ENCODE measurements around the gene GPER1.
A peak's percentile ranks its signal among the peaks of the same experiment; 100 is the strongest.

Gene GPER1

GRCh38 chr7:1043552-1044188 lies 44.2 kb upstream of the GPER1 start:
- Histone ChIP-seq H3K27me3 (peaks cover 50% of the 10 kb centered on the region), H3K4me3 (ENCODE audit: low read depth in 1 of 2, low read length in 1 of 2) (peak overlapping the region; percentile 70 to 72)
- TF ChIP-seq CTCF (IDR thresholded peaks at IDR 0.05): no peak

DNA sequence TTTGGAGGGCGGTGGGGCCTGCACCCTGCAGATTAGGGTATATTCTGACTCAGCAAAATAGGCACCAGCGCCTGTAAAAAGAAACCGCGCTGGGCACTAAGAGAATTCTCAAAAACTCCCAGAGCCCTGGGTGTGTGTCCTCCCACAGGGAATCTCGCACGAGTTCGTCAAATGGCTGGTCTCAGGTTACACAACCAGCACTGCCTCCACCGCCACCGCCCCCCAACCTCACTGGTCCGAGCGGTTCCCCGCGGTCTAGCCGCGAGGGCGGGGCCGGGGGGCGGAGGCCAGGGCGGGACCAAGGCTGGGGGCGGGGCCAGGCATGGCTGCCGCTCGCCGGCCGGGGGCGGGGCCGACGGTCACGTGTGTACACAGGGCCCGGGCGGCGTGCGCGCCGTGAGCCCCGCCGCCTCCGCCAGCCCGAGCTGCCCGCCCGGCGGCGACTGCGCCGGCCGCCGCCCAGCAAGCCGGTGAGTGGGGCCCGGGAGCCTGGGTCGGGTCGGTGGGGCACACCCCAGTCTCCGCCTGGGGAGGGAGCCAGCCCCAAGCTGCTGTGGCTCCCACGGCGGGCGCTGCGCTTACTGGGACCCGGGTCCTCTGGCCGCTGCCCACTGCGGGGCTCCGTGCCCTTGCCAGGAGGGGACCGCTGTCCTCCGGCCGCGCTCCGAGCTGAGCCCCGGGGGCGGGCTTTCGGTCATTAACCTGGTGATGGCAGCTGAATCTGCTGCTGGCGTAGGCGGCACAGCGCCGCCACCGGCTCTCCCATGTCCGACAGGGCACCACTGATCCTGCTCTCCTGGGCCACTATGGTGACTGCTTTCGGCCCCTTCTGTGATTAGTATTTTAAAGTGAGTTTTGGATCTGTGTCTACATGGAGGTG lies 43.5 kb upstream of the GPER1 start, which contains the start of gene GPR146:
Gene GPR146, plus strand, starts transcription at position 358 of the 880 bp plus-strand sequence. CDS start 12,970 bp downstream, outside the sequence.
- H3K36me3 ChIP-seq: no peaks in the 10 kb centered on the region
- H3K27me3 ChIP-seq: peaks cover 57% of the 10 kb centered on the region
- peak within 1 kb of the TSS; percentile 70 to 72 for H3K4me3 ChIP-seq (ENCODE audit: low read depth in 1 of 2, low read length in 1 of 2)
- TF ChIP-seq CTCF (IDR thresholded peaks at IDR 0.05): no peak
- H3K4me1 ChIP-seq (ENCODE audit: control insufficient read depth in 1 of 2, insufficient read depth in 1 of 2, low read depth in 1 of 2, low read length in 1 of 2): peaks cover 13 to 18% of the 10 kb centered on the region in 2 experiments
- peak within 1 kb of the TSS; percentile 56 for H3K27ac ChIP-seq
- H3K9me3 ChIP-seq: no peaks in the 10 kb centered on the region

More at GRCh38 chr7:1043552-1044188, 44.2 kb upstream of the GPER1 start:
- peaks cover 13 to 18% of the 10 kb centered on the region in 2 experiments for H3K4me1 ChIP-seq (ENCODE audit: control insufficient read depth in 1 of 2, insufficient read depth in 1 of 2, low read depth in 1 of 2, low read length in 1 of 2)
- H3K27ac ChIP-seq: peak overlapping the region; percentile 56
- no peaks in the 10 kb centered on the region for H3K36me3 ChIP-seq
- H3K9me3 ChIP-seq: no peaks in the 10 kb centered on the region

DNA sequence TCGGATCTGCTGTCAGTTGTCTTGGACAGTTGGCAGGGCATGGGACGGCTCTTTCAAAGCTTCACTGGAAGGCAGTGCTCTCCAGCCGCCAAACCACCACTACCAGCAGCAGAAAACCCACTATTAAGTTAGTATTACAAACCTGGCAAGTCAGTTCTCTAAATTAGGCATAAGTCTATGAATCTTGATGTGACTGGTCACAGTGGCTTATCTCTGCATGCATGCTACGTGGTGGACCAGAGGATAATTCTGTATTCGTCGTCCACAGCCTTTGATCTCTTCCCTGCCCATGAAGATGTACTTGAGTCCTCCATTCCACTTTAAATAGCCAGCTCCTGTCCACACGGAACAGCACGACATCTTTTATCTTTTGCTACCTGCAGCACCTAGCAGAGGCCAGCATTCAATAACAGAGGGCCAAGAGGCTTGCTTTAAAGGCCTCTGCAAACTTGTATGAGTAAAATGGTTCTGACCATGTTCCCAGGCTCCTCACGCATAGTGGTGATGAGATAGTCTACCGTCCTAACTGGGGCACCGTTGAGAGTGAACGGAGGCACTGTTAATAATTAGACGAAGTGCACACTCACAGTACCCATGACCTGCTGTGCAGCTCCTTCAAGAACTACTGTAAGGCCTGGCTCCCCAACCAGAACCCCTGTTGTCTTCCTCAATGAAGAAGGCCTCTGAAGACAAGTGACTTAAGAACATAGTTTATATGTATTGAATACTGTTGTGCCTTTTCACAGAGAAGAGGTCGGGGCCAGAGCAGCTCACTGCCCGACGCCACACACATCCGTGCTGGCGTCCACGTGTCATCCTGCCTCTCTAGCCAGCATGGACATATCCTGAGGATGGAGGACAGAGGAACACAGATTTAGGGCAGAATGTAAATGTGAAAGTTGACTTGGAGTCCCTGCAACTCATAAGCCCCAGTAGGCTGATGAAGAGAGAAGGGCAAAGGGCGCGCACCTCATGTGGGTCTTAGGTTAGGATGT lies 42.5 kb upstream of the GPER1 start:
- peaks cover 13 to 18% of the 10 kb centered on the region in 2 experiments for H3K4me1 ChIP-seq (ENCODE audit: control insufficient read depth in 1 of 2, insufficient read depth in 1 of 2, low read depth in 1 of 2, low read length in 1 of 2)
- peaks cover 66% of the 10 kb centered on the region for H3K27me3 ChIP-seq
- H3K9me3 ChIP-seq: no peaks in the 10 kb centered on the region
- H3K27ac ChIP-seq: no peak overlapping the region
- peak overlapping the region; percentile 70 to 72 for H3K4me3 ChIP-seq (ENCODE audit: low read depth in 1 of 2, low read length in 1 of 2)
- TF ChIP-seq CTCF (IDR thresholded peaks at IDR 0.05): no peak
- H3K36me3 ChIP-seq: no peaks in the 10 kb centered on the region

- H3K27me3 ChIP-seq: peaks cover 60% of the 10 kb centered on the region
- no peaks in the 10 kb centered on the region for H3K36me3 ChIP-seq
- H3K4me1 ChIP-seq (ENCODE audit: control insufficient read depth in 1 of 2, insufficient read depth in 1 of 2, low read depth in 1 of 2, low read length in 1 of 2): peaks cover 13 to 18% of the 10 kb centered on the region in 2 experiments
- H3K4me3 ChIP-seq (ENCODE audit: low read depth in 1 of 2, low read length in 1 of 2): no peak overlapping the region
- no peak overlapping the region for H3K27ac ChIP-seq
- H3K9me3 ChIP-seq: no peaks in the 10 kb centered on the region
- TF ChIP-seq CTCF (IDR thresholded peaks at IDR 0.05): no peak
Measured at GRCh38 chr7:1046722-1047679, 40.9 kb upstream of the GPER1 start.
